Stomach (tissue), 4 donors: ENCODE results near the gene CTRL.
"Not testable (repeated sequence)": the region's sequence is repeated elsewhere in the genome, so short reads cannot be mapped to it uniquely, and the experiment has no call there.

Source experiments
- CTCF ChIP-seq, 7 experiments: fragments of 450-650 bp in 4 of 7; fragments of 200-600 bp in 3 of 7; sonication (generic) in 3 of 7; IDR thresholded peaks; one replicate each; pipeline ENCODE4 v1.5.1; 2016 to 2019; ENCODE audit warnings: antibody characterized with exemption in 7 of 7, control low read depth in 2 of 7, mild to moderate bottlenecking in 1 of 7
- EP300 ChIP-seq: sonication (generic); formaldehyde crosslinking; IDR thresholded peaks from one replicate; pipeline ENCODE4 v1.6.1; 2017; ENCODE audit warnings: antibody characterized with exemption

- TF ChIP-seq EP300; CTCF (IDR thresholded peaks at IDR 0.05): not testable (repeated sequence)
These were observed 16.2 kb downstream of the CTRL start for GRCh38 chr16:67915496-67915769.
